ENCODE measurements around the gene SDF2L1. TPM values are rescaled to one million over a fixed set of nuclear protein-coding genes. Genes with fewer than 3 reads are reported as not detected.

Gene SDF2L1
- total and polyA plus RNA-seq, 9 of the 15 experiments (the other 6 are each of a cell fraction or from before 2014, with no cell fraction given) = 15.1 to 989 (median 124) TPM

DNA sequence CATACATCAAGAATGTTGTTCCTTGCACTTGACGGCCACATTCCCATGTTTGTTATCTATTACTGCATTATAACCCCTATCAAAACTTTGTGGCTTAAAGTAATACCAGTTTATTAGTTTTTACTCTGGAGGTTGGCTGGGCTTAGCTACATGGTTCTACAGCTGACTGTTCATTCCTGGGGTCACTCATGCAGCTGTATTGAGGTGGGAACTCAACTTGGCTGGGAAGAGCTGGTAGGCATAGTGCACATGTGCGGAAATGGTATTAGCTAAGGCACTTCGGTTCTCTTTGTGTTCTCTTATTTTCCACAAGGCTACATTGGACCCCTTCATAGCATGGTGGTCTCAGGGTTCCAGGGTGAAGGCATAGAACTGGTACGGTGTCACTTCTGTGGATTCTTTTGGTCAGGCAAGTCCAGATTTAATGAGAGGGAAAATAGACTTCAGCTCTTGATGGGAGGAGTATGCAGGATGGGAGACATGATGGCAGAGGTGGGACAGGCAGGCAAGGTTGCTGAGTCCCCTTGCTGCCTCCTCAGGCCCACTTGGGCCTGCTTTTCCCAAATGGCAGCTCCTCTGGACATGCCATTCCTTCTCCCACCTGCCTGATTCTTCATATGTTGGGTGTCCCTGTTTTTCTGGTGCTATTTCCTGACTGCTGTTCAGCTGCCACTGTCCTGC, 28.4 kb upstream of the SDF2L1 start (continued):
- no peak for TF ChIP-seq POLR2H (tag; IDR thresholded peaks at IDR 0.05; ENCODE audit: low read depth)
- TF ChIP-seq ADNP (tag; IDR thresholded peaks at IDR 0.05) = no peak
- TF ChIP-seq TCFL5 (CRISPR knock-in tag; conservative IDR thresholded peaks at IDR 0.05) = 0 out of 2 replicates have a peak, but pooled peaks have one; percentile 44
- no peak for TF ChIP-seq TEAD2 (tag; IDR thresholded peaks at IDR 0.05)
- TF ChIP-seq, protein P1, sequence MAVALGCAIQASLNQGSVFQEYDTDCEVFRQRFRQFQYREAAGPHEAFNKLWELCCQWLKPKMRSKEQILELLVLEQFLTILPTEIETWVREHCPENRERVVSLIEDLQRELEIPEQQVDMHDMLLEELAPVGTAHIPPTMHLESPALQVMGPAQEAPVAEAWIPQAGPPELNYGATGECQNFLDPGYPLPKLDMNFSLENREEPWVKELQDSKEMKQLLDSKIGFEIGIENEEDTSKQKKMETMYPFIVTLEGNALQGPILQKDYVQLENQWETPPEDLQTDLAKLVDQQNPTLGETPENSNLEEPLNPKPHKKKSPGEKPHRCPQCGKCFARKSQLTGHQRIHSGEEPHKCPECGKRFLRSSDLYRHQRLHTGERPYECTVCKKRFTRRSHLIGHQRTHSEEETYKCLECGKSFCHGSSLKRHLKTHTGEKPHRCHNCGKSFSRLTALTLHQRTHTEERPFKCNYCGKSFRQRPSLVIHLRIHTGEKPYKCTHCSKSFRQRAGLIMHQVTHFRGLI (CRISPR knock-in tag; IDR thresholded peaks at IDR 0.05) = no peak
- no peak for TF ChIP-seq ZNF75A (CRISPR knock-in tag; IDR thresholded peaks at IDR 0.05)
- TF ChIP-seq, protein P2, sequence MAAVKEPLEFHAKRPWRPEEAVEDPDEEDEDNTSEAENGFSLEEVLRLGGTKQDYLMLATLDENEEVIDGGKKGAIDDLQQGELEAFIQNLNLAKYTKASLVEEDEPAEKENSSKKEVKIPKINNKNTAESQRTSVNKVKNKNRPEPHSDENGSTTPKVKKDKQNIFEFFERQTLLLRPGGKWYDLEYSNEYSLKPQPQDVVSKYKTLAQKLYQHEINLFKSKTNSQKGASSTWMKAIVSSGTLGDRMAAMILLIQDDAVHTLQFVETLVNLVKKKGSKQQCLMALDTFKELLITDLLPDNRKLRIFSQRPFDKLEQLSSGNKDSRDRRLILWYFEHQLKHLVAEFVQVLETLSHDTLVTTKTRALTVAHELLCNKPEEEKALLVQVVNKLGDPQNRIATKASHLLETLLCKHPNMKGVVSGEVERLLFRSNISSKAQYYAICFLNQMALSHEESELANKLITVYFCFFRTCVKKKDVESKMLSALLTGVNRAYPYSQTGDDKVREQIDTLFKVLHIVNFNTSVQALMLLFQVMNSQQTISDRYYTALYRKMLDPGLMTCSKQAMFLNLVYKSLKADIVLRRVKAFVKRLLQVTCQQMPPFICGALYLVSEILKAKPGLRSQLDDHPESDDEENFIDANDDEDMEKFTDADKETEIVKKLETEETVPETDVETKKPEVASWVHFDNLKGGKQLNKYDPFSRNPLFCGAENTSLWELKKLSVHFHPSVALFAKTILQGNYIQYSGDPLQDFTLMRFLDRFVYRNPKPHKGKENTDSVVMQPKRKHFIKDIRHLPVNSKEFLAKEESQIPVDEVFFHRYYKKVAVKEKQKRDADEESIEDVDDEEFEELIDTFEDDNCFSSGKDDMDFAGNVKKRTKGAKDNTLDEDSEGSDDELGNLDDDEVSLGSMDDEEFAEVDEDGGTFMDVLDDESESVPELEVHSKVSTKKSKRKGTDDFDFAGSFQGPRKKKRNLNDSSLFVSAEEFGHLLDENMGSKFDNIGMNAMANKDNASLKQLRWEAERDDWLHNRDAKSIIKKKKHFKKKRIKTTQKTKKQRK (IDR thresholded peaks at IDR 0.05; ENCODE audit: borderline replicate concordance, low read depth, low read length) = no peak
- no peak for TF ChIP-seq BRCA1 (IDR thresholded peaks at IDR 0.05)
- TF ChIP-seq BRCA1 (CRISPR knock-in tag; IDR thresholded peaks at IDR 0.05) = 0 out of 2 replicates have a peak, but pooled peaks have one; percentile 19
- TF ChIP-seq ZZZ3 (IDR thresholded peaks at IDR 0.05) = no peak
- no peak for TF ChIP-seq KAT2B (IDR thresholded peaks at IDR 0.05; ENCODE audit: low read depth, low read length)
- TF ChIP-seq TARDBP (IDR thresholded peaks at IDR 0.05) = no peak
- peak; percentile 17; the same call in 1 of the 2 replicates for TF ChIP-seq ZNF436 (CRISPR knock-in tag; IDR thresholded peaks at IDR 0.05)
- TF ChIP-seq TEAD1 (CRISPR knock-in tag; IDR thresholded peaks at IDR 0.05) = 0 out of 4 replicates have a peak, but pooled peaks of 1 of the 2 experiments have one; percentile 32
- TF ChIP-seq, protein P3, sequence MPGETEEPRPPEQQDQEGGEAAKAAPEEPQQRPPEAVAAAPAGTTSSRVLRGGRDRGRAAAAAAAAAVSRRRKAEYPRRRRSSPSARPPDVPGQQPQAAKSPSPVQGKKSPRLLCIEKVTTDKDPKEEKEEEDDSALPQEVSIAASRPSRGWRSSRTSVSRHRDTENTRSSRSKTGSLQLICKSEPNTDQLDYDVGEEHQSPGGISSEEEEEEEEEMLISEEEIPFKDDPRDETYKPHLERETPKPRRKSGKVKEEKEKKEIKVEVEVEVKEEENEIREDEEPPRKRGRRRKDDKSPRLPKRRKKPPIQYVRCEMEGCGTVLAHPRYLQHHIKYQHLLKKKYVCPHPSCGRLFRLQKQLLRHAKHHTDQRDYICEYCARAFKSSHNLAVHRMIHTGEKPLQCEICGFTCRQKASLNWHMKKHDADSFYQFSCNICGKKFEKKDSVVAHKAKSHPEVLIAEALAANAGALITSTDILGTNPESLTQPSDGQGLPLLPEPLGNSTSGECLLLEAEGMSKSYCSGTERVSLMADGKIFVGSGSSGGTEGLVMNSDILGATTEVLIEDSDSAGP (CRISPR knock-in tag; IDR thresholded peaks at IDR 0.05) = no peak
- TF ChIP-seq PATZ1 (CRISPR knock-in tag; IDR thresholded peaks at IDR 0.05; ENCODE audit: borderline replicate concordance) = no peak
- no peak for TF ChIP-seq RBFOX2 (IDR thresholded peaks at IDR 0.05; ENCODE audit: low read depth, low read length)
- no peak for TF ChIP-seq ATF4 (CRISPR knock-in tag; IDR thresholded peaks at IDR 0.05)
- TF ChIP-seq SRSF3 (IDR thresholded peaks at IDR 0.05; ENCODE audit: insufficient read depth, low read length) = no peak
